HG03439 (cell line): ENCODE data around the gene IGSF9.
"Not testable (repeated sequence)": the region's sequence is repeated elsewhere in the genome, so short reads cannot be mapped to it uniquely, and the experiment has no call there.

Experiments used
- ATAC-seq: cut with Tn5 transposase; IDR thresholded peaks from one replicate; pipeline ENCODE4 v1.9.1; 2021; ENCODE audit warnings: mild to moderate bottlenecking, moderate library complexity; ENCODE audit not compliant: unreplicated experiment

Gene IGSF9

GRCh38 chr1:159921251-159921650 lies 24.2 kb downstream of the IGSF9 start:
- peak; percentile 20 for ATAC-seq

DNA sequence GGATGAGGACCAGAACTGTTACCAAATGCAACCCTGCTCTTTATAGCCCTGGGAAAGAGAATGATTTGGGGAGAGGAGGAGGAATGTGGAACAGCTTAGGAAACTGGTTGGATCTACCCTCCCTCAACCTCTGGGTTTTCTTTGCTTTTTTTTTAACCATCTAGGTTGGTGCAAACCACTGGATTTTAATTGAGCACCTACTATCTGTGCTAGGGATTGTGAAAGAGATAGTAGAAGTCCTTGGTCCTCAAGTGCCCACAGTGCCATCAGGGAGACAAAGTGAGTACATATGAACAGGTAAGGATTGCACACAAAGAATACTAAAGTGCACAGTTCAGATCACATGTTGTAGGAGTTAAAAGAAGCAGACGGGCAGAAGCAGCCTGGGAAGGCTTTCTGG lies 24.8 kb downstream of the IGSF9 start:
- no peak for ATAC-seq

GRCh38 chr1:159920202-159920601 lies 25.2 kb downstream of the IGSF9 start:
- ATAC-seq, result no peak

GRCh38 chr1:159919236-159919865 lies 26.1 kb downstream of the IGSF9 start:
- no peak for ATAC-seq

DNA sequence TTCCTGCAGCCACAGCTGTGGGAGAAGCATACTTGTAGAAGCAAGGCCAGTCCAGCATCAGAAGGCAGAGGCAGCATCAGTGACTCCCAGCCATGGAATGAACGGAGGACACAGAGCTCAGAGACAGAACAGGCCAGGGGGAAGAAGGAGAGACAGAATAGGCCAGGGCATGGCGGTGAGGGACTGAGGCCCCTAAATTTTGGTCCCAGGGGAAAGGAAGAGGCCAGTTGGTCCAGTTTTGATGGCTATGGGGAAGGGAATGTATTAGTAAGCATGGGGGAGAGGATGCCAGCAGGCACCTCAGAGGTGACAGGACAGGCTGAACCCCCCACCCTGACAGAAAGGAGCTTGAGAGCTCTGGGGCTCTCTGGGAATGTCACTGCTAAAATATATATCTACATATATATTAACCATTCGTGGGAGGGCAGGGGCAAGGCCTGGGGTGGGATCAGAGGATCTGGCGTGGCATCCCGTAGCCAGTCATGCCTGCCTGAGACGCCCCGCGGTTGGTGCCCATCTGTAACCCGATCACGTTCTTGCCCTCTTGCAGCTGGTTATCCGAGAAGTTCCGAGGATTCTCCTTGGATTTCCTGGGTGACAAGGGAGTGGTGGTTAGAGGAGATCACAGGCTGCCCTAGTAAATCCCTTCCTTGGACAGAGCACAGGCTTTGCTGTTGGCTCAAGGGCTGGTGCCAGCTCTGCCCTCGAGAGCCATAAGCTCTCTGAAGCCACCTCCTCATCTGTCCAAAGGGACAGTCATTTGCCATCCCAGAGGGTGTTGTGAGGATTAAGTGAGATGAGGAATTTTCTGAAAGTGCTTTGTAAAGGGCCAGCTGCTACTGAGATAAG lies 26.8 kb downstream of the IGSF9 start:
- ATAC-seq, result no peak

DNA sequence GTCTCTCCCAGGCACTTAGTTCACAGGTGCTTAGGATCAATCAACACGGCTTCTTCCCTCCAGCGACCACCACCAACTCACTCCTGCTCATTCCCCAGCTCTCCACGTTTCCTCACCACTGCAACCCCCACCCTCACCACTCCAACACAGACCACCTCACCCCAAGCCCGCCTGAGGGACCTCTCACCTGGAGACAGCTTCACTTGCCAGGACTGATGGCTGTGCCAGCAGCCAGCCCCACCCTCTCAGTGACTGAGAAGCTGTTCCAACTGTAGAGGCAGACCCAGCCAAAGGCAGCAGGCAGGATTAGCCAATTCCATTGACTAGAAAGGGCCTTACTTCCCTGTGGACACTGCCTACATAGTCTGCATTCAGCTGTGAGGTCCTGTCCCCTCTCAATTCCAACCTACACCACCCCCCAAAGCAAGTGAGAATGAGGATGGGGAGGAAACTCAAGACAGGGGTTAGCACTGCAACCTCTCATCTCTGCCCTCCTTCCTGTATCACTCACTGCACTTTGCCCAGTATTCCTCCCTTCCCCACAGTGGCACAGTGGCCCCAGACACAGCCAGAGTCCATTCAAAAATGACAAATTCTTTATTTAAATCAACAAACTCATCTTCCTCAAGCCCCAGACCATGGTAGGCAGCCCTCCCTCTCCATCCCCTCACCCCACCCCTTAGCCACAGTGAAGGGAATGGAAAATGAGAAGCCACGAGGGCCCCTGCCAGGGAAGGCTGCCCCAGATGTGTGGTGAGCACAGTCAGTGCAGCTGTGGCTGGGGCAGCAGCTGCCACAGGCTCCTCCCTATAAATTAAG lies 27.7 kb downstream of the IGSF9 start:
- ATAC-seq, result no peak

GRCh38 chr1:159916242-159917051 lies 29.0 kb downstream of the IGSF9 start:
- no peak for ATAC-seq

- no peak for ATAC-seq
Observed at GRCh38 chr1:159915571-159916241, 29.7 kb downstream of the IGSF9 start.

- no peak for ATAC-seq
Observed at GRCh38 chr1:159914252-159915018, 31.0 kb downstream of the IGSF9 start.

GRCh38 chr1:159913451-159914192 lies 31.8 kb downstream of the IGSF9 start:
- no peak for ATAC-seq

DNA sequence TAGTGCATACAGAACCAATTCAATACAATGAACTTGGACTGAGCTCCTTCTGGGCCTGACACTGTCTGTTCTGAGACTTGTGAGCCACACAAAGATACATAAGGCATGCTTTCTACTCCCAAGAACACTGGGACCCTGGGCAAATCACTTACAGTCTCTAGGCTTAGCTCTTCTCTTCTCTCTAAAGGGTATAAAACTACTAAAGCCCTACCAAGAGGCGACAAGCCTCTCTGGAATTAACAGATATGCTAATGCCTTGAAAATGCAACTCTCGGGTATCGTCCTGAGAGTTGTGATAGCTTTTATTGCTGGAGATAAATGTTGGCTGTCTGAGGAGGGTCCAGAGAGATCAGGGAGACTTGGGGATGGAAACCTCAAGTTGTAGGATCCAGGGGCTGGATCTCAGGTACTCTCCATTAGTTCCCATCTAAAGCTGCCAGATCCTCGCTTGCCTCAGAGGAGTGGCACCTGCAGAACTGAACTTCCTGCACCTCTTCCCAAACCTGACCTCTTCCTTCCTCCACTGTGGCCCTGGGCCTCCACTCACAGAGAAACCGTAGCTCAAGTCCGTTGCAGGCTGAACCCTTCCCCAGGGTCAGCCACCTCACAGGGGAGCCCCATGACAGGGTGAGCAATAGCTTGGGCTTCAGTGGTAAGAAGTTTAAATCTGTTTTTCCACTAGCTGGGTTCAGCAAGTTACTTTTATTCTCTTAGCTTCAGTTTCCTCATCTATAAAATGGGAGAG lies 33.9 kb downstream of the IGSF9 start:
- no peak for ATAC-seq

GRCh38 chr1:159908031-159908940 lies 37.1 kb downstream of the IGSF9 start:
- ATAC-seq, result no peak

DNA sequence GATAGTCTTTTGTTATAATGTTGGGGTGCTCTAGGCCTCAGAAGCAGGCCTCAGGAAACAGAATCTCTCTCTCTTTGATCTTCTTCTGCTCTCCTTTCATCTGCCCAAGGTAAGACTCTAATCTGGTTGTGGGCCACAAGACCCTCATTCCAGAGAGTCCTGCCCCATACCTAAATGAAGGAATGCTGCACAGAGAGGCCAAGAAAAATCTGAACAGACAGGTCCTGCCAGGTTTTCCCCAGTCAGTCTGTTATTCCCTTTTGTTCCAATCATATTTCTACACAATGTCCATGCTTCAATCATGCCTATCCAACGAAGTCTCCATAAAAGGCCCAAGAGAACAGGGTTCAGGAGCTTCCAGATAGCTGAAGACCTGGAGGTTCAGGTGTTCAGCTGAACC lies 38.5 kb downstream of the IGSF9 start:
- no peak for ATAC-seq

DNA sequence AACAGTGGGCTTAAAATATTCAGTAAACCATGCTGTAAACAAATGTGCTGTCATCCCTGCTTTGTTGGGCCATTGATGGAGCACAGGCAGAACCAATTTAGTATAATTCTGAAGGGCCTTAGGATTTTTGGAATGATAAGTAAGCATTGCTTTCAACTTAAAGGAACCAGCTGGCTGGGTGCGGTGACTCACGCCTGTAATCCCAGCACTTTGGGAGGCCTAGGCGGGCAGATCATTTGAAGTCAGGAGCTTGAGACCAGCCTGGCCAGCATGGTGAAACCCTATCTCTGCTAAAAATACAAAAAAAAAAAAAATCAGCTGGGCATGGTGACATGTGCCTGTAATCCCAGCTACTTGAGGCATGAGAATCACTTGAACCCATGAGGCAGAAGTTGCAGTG lies 41.4 kb downstream of the IGSF9 start:
- ATAC-seq, result not testable (repeated sequence)

GRCh38 chr1:159902541-159902940 lies 42.9 kb downstream of the IGSF9 start:
- ATAC-seq, result no peak

GRCh38 chr1:159900755-159901360 lies 44.6 kb downstream of the IGSF9 start:
- no peak for ATAC-seq
